DMS 273 (cell line): Measurements from ENCODE around the gene SYCE1.
A peak's percentile ranks its signal among the peaks of the same experiment; 100 is the strongest.
"Not testable (repeated sequence)": the region's sequence is repeated elsewhere in the genome, so short reads cannot be mapped to it uniquely, and the experiment has no call there.

Source experiments
- DNase-seq: peaks from one replicate; lab custom pipeline; 2025; ENCODE audit not compliant: unreplicated experiment; lab: John Stamatoyannopoulos, UW

Gene SYCE1, protein sequence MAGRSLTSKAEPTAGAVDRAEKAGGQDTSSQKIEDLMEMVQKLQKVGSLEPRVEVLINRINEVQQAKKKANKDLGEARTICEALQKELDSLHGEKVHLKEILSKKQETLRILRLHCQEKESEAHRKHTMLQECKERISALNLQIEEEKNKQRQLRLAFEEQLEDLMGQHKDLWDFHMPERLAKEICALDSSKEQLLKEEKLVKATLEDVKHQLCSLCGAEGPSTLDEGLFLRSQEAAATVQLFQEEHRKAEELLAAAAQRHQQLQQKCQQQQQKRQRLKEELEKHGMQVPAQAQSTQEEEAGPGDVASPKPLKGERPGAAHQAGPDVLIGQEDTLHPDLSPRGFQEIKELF

GRCh38 chr10:133565441-133566294 lies at the start of gene SYCE1:
SYCE1 (minus strand) TSS chr10:133565583; CDS start chr10:133565529, 54 bp downstream.
- DNase-seq, result no peak

DNA sequence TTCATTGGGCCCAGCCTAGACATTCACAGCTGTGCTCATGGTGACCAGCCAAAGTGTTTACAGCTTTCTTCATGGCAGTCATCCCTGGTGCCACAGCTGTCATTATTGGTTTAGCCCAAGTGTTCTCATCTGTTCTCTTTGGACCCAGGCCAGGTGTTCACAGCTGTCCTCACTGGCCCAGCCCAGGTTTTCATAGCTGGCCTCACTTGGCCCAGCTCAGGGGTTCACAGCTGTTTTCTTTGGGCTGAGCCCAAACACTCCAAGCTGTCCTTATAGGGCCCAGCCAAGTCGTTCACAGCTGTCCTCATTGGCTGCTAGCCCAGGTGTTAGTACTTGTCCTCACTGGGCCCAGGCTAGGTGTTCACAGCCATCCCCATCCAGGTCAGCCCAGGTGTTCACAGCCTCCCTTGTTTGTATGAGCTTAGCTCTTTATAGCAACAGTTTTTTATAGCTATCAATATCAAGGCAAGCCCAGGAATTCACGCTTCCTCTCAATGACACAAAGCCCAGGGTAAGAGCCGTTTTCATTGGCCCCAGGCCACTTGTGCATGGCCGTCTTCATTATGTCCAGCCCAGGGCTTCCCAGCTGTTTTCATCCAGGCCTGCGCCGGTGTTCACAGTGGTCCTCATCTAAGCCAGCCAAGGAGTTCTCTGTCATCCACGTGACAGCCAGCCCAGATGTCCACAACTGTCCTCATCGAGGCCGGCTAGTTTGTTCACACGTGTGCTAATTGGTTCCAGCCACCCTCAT lies 49.6 kb upstream of the SYCE1 start:
- DNase-seq, result peak; percentile 91

DNA sequence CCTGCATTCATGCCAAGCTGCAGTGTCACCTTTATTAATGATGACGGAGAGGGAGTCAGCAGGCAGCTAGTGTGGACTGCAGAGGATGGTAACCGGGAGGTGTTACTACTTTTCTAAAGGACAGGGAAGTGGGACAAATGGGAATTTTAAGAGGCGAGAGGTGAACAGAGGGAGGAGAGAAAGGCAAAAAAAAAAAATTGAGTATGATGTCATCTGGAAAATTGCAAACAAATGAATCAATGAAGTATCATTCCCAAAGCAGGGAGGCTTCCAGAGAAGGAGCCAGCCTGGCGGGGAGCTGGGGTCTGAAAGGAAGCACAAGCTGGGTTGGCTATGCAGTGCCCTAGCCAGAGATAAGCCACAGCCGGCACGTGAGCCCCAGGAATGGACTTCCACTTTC lies 48.3 kb upstream of the SYCE1 start:
- DNase-seq, result no peak

- no peak for DNase-seq
These were observed 45.7 kb upstream of the SYCE1 start for GRCh38 chr10:133611079-133611478.

DNA sequence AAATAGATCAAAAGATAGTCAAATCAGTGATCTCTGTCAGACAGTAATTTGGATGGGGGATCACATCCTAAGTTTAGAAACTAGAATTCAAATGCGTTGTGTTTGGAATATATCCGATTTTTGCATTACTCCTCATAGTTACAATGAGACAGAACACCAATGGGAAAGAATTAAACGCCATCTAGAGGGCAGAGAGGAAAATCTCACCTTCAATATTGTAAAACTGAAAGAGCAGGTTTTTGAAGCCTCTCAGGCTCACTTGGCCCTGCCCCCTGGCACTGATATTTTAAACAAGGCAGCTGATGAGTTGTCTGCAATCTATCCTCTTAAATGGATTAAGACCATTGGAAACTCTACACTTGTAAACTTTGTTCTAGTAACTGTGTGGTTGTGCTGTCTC lies 43.5 kb upstream of the SYCE1 start:
- DNase-seq, result peak; percentile 31

GRCh38 chr10:133603434-133603833 lies 38.1 kb upstream of the SYCE1 start:
- DNase-seq, result not testable (repeated sequence)

- no peak for DNase-seq
These were observed 35.3 kb upstream of the SYCE1 start for GRCh38 chr10:133600657-133601056.

DNA sequence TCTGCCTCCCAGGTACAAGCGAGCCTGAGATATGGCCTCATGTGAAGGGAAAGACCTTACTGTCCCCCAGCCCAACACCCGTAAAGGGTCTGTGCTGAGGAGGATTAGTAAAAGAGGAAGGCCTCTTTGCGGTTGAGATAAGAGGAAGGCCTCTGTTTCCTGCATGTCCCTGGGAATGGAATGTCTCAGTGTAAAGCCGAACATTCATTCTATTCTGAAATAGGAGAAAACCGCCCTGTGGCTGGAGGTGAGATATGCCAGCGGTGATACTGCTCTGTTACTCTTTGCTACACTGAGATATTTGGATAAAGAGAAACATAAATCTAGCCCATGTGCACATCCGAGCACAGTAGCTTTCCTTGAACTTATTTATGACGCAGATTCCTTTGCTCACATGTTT lies 34.5 kb upstream of the SYCE1 start:
- not testable (repeated sequence) for DNase-seq

DNA sequence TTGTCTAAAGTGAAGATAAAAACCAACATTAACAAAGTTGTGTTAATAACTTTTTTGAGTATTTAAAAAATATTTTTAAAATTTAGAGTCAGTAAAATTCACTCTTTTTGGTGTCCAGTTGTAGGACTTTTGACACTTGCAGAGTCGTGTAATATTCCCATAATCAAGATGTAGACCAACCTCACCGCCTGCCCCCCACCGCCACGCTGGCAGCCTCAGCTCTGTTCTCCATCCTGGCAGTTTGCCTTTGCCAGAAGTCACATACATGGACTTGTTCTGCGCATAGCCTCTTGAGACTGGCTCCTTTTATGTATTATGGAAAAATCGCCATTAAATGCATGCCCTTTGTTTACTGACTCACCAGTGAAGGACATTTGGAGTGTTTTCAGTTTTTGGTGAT lies 27.3 kb upstream of the SYCE1 start:
- no peak for DNase-seq

- no peak for DNase-seq
These were observed 25.6 kb upstream of the SYCE1 start for GRCh38 chr10:133590970-133591359.

GRCh38 chr10:133590226-133590969 lies 25.0 kb upstream of the SYCE1 start:
- DNase-seq, result no peak

DNA sequence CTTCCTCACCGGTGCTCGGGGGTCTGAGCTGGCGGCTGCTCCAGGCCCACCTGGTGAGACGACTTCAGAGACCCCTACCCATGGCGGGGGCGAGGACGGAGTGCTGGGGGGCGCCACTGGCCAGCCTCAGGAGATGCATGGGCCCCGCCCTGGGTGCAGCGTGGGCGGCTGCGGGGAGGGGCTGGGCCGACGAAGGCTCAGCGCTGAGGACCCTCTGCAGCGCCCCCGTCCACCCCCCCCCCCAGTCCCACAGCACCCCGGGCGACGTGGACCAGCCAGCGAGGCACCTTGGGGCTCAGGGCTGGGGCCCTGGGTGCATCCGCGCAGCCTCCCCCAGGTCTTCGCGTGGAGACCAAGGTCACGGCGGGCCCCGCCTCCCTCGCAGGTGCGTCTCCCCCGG lies 11.7 kb upstream of the SYCE1 start:
- not testable (repeated sequence) for DNase-seq

- DNase-seq, result not testable (repeated sequence)
These were observed 8.1 kb upstream of the SYCE1 start for GRCh38 chr10:133573460-133573859.

GRCh38 chr10:133572055-133572454 lies 6.7 kb upstream of the SYCE1 start:
- DNase-seq, result not testable (repeated sequence)

GRCh38 chr10:133569801-133570200 lies 4.4 kb upstream of the SYCE1 start:
- not testable (repeated sequence) for DNase-seq

GRCh38 chr10:133568831-133569527 lies 3.6 kb upstream of the SYCE1 start:
- DNase-seq, result not testable (repeated sequence)

DNA sequence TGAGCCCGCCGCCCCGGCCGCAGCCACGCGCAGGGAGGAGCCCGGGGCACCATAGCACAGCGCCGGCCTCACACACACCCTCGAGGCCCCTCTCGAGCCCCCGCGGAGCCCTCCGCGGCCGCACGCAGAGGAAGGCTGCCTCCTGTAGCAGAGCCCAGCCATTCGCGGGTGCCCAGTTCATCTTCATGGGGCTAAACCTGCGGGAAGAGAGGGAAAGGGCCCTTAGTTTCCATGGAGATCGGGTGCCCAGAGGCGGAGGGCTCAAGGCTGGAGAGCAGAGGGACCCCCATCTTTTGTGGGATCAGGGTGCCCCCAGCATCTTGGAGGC lies 2.9 kb upstream of the SYCE1 start:
- DNase-seq, result no peak

GRCh38 chr10:133567609-133568286 lies 2.4 kb upstream of the SYCE1 start:
- DNase-seq, result no peak

GRCh38 chr10:133567119-133567518 lies 1.7 kb upstream of the SYCE1 start:
- DNase-seq, result no peak

- DNase-seq, result no peak
These were observed 567 bp downstream of the SYCE1 start for GRCh38 chr10:133564816-133565215.
